Breast epithelium (tissue), 3 donors: Measurements from ENCODE around the gene PCDHGA6.

Source experiments
- POLR2A ChIP-seq: fragments of 450-650 bp; IDR thresholded peaks from one replicate; pipeline ENCODE4 v1.6.1; 2016; ENCODE audit warnings: antibody characterized with exemption, mild to moderate bottlenecking, moderate library complexity
- TF ChIP-seq, protein P1 (sequence below), 3 donors: fragments of 450-650 bp; IDR thresholded peaks; one replicate each; pipeline ENCODE4 v1.5.1; 2016 to 2017; ENCODE audit warnings: antibody characterized with exemption in 3 of 3, mild to moderate bottlenecking in 3 of 3, moderate library complexity in 3 of 3

DNA sequence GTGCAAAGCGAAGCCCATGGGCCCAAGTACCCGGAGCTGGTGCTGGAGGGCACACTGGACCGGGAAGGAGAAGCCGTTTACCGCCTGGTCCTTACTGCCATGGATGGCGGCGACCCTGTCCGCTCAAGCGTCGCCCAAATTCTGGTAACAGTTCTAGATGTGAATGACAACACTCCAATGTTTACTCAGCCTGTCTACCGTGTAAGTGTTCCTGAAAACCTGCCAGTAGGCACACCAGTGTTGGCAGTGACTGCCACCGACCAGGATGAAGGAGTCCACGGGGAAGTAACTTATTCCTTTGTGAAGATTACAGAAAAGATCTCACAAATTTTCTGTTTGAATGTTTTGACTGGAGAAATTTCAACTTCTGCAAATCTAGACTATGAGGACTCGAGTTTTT, 936 bp downstream of the PCDHGA6 start:
- TF ChIP-seq, protein P1, sequence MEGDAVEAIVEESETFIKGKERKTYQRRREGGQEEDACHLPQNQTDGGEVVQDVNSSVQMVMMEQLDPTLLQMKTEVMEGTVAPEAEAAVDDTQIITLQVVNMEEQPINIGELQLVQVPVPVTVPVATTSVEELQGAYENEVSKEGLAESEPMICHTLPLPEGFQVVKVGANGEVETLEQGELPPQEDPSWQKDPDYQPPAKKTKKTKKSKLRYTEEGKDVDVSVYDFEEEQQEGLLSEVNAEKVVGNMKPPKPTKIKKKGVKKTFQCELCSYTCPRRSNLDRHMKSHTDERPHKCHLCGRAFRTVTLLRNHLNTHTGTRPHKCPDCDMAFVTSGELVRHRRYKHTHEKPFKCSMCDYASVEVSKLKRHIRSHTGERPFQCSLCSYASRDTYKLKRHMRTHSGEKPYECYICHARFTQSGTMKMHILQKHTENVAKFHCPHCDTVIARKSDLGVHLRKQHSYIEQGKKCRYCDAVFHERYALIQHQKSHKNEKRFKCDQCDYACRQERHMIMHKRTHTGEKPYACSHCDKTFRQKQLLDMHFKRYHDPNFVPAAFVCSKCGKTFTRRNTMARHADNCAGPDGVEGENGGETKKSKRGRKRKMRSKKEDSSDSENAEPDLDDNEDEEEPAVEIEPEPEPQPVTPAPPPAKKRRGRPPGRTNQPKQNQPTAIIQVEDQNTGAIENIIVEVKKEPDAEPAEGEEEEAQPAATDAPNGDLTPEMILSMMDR (IDR thresholded peaks at IDR 0.05), result no peak
- no peak for TF ChIP-seq POLR2A
